Testis (tissue), 3 donors: ENCODE measurements around the gene GLRX3. TPM values are rescaled to one million over a fixed set of nuclear protein-coding genes. Genes with fewer than 3 reads are reported as not detected.

Source experiments
- DNase-seq: peaks from one replicate; pipeline ENCODE4 v3.0.0-alpha.2; 2019
- H3K27ac ChIP-seq, 2 donors: fragments of 200-600 bp; sonication (generic); one replicate each; pipeline ENCODE4 v1.5.1; 2019
- H3K27me3 ChIP-seq: fragments of 200-600 bp; sonication (generic); one replicate; pipeline ENCODE4 v1.5.1; 2019
- H3K36me3 ChIP-seq: fragments of 200-600 bp; sonication (generic); one replicate; pipeline ENCODE4 v1.5.1; 2017; ENCODE audit warnings: low read depth; ENCODE audit errors: missing control alignments
- H3K4me1 ChIP-seq: fragments of 200-600 bp; sonication (generic); one replicate; pipeline ENCODE4 v1.5.1; 2019
- H3K4me3 ChIP-seq, 2 donors: fragments of 200-600 bp; sonication (generic); one replicate each; pipeline ENCODE4 v1.5.1; 2017 to 2019
- H3K9me3 ChIP-seq: fragments of 200-600 bp; sonication (generic); one replicate; pipeline ENCODE4 v1.5.1; 2017
- POLR2A ChIP-seq: fragments of 450-650 bp; IDR thresholded peaks from one replicate; pipeline ENCODE4 v1.6.1; 2017; ENCODE audit warnings: antibody characterized with exemption, mild to moderate bottlenecking, moderate library complexity
- whole genome bisulfite sequencing, 2 donors: methylation state at CpG; one replicate each; pipeline ENCODE4 v1.1.5; 2018; 5-methylcytosine and 5-hydroxymethylcytosine counted together
- intact Hi-C: fragments of 100-400 bp; cut with DNase I; formaldehyde crosslinking; loops from one replicate; pipeline ENCODE4 v1.15.1; 2023; ENCODE audit warnings: low total_unique reads
- polyA plus RNA-seq: library from polyadenylated mRNA; stranded (reverse); fragments of 350-450 nt; fragmentation: Illumina TruSeq; extraction: RNeasy Lipid Tissue Mini Kit (QIAGEN cat#74804); gene quantifications from one replicate; pipeline ENCODE4 v1.2.3, GENCODE V29; 2014; ENCODE audit warnings: low read depth, low replicate concordance; ENCODE audit not compliant: insufficient read depth
- total RNA-seq, 2 donors: library from RNA; depleted of rRNA; stranded (reverse); fragments of >200 nt; gene quantifications; one replicate each; pipeline ENCODE4 v1.2.3, GENCODE V29; 2016
- TF ChIP-seq, protein P1 (sequence below), 3 experiments: fragments of 450-650 bp in 2 of 3; fragments of 200-600 bp in 1 of 3; sonication (generic) in 1 of 3; IDR thresholded peaks; one replicate each; pipeline ENCODE4 v1.5.1; 2016 to 2019; ENCODE audit warnings: antibody characterized with exemption in 3 of 3, mild to moderate bottlenecking in 2 of 3, moderate library complexity in 1 of 3

Gene GLRX3
- total and polyA plus RNA-seq, 3 donors from 2014 or later, result 60.8 to 141 (median 63.5) TPM

DNA sequence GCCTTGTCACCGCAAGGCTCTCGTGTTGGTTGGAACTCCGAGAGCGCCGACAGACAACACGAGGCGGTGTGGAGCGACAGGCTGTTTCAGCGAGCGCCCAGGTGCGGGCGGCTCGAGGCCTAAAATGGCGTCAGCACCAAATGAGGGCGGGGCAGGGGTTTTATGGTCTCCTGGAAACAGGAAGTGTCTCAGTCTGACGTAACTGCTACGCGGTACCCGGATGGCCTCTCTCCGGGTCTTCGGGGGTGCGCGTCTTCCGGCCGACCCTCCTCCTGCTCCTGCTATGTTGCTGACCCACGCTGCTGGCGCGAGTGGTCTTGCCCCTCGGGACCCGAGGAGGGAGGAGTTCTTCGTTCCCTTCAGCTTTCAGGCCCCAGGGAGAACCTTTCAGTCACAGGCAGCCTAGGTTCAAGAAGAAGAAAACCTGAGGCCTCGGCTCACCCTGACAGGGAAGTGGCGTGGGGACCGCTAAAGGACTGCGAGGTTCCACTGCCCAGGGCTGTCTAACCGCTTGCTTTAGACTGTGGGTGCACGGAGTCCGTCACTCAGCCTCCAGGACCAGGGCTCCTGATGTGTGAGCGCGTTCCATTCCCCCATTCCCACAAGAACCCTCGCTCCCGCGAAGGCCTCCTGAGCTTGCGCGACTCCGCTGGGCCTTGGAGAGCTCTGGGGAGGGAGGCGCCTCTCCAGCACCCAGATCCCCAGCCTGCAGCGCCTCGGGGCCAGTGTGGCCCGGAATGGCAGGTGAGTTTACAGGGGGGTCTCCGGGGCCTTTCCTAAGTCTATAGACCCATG is 77.3 kb downstream of the GLRX3 start:
- no peaks in the 10 kb centered on the region for H3K27me3 ChIP-seq
- H3K4me3 ChIP-seq, result peak overlapping the region; percentile 42 to 56
- peak overlapping the region in 1 of 2 donors; percentile 5 for H3K27ac ChIP-seq
- DNase-seq, result peak; percentile 82
- 80% methylated on average over 8 to 51 of the region's 51 CpGs for WGBS, 2 donors
- H3K4me1 ChIP-seq, result no peaks in the 10 kb centered on the region
- H3K36me3 ChIP-seq, result no peaks in the 10 kb centered on the region
- H3K9me3 ChIP-seq, result no peaks in the 10 kb centered on the region
- no peak for TF ChIP-seq POLR2A
- TF ChIP-seq, protein P1, sequence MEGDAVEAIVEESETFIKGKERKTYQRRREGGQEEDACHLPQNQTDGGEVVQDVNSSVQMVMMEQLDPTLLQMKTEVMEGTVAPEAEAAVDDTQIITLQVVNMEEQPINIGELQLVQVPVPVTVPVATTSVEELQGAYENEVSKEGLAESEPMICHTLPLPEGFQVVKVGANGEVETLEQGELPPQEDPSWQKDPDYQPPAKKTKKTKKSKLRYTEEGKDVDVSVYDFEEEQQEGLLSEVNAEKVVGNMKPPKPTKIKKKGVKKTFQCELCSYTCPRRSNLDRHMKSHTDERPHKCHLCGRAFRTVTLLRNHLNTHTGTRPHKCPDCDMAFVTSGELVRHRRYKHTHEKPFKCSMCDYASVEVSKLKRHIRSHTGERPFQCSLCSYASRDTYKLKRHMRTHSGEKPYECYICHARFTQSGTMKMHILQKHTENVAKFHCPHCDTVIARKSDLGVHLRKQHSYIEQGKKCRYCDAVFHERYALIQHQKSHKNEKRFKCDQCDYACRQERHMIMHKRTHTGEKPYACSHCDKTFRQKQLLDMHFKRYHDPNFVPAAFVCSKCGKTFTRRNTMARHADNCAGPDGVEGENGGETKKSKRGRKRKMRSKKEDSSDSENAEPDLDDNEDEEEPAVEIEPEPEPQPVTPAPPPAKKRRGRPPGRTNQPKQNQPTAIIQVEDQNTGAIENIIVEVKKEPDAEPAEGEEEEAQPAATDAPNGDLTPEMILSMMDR (IDR thresholded peaks at IDR 0.05), result no peak
- intact Hi-C loops, result no loop called here

DNA sequence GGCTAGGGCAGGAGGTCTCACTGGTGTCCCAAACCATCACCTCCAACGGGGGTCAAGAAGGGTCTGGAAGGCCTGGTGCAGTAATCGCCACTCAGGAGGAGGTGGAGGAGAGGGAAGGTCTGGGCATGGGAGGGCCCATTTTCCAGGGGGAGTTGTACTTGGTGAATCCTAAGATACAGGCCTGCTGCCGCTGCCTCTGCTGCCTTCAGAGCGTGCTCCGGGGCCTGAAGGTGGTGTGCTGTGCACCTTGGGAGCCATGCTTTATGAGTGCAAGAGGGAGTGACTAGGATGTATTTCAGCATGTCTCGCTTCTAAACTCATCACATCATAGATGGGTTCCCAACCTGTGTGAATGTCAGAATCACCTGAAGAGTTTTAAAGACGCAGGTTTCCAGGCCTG is 78.2 kb downstream of the GLRX3 start:
- Histone ChIP-seq H3K9me3 (no peaks in the 10 kb centered on the region), H3K27ac (no peak overlapping the region), H3K4me1 (no peaks in the 10 kb centered on the region), H3K36me3 (no peaks in the 10 kb centered on the region), H3K27me3 (no peaks in the 10 kb centered on the region), H3K4me3 (peak overlapping the region in 1 of 2 donors; percentile 56)
- TF ChIP-seq POLR2A, result no peak
- intact Hi-C loops, result no loop called here
- DNase-seq, result no peak
- 84 to 85% methylated on average over 7 of the region's 7 CpGs for WGBS, 2 donors

DNA sequence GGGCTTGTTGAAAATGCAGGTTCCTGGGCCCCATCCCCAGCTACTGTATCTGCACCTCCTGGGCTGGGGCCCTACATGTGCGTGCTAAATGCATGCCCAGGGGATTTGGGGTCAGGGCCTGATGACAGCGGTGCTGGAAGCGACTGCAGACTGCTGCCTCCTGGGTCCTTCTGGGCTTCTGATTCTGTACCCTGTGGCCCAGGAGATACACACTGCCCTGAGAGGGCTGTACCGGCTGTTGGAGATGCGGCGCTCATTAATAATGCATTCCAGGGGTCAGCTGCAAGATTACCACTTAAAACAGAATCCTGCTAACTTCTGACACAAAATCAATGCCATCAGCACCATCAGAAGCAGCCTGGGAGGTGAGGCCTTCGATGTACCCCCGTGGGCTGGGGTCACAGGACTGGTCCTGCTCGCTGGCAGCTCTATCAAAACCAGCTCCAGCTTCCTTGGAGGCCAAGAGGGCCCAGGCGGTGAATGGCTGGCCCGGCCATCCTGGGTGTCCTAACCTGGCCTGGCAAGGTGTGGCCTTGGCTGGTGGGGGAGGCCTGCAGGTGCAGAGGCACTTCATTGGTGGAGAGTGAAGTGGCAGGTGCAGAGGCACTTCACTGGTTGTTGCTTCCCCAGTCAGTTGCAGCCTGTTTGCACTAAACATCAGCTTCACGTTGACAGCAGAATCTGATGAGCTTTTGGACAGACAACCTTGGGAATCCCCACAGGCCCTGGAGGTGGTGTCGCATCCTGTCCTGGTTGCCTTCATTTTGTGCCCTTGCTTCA is 79.2 kb downstream of the GLRX3 start:
- WGBS, 2 donors, result 78 to 87% methylated on average over 10 to 13 of the region's 13 CpGs
- Histone ChIP-seq H3K4me3 (no peak overlapping the region), H3K9me3 (no peaks in the 10 kb centered on the region), H3K27ac (no peak overlapping the region), H3K4me1 (no peaks in the 10 kb centered on the region), H3K36me3 (no peaks in the 10 kb centered on the region), H3K27me3 (no peaks in the 10 kb centered on the region)
- intact Hi-C loops, result no loop called here
- no peak for DNase-seq
- TF ChIP-seq POLR2A, result no peak
- TF ChIP-seq, protein P1 (IDR thresholded peaks at IDR 0.05), result no peak

DNA sequence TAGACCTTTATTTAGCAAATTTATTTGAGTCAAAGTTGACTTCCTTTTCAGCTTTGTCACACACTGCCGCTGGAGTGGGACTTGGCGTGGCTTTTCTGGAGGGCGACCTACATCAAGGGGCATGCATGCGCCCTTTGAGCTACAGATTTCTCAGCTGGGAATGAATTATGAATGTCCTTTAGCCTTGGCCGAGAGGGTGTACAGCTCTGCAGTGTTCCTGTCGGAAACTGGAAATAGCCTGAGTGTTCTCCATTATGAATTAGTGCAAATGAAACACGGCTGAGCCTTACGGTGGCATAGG is 79.7 kb downstream of the GLRX3 start:
- TF ChIP-seq, protein P1 (IDR thresholded peaks at IDR 0.05), result no peak
- TF ChIP-seq POLR2A, result no peak
- DNase-seq, result no peak
- H3K9me3 ChIP-seq, result no peaks in the 10 kb centered on the region
- 68 to 75% methylated on average over 8 of the region's 8 CpGs for WGBS, 2 donors
- no peak overlapping the region for H3K27ac ChIP-seq
- H3K4me3 ChIP-seq, result no peak overlapping the region
- H3K27me3 ChIP-seq, result no peaks in the 10 kb centered on the region
- H3K36me3 ChIP-seq, result no peaks in the 10 kb centered on the region
- no peaks in the 10 kb centered on the region for H3K4me1 ChIP-seq
- intact Hi-C loops, result no loop called here

DNA sequence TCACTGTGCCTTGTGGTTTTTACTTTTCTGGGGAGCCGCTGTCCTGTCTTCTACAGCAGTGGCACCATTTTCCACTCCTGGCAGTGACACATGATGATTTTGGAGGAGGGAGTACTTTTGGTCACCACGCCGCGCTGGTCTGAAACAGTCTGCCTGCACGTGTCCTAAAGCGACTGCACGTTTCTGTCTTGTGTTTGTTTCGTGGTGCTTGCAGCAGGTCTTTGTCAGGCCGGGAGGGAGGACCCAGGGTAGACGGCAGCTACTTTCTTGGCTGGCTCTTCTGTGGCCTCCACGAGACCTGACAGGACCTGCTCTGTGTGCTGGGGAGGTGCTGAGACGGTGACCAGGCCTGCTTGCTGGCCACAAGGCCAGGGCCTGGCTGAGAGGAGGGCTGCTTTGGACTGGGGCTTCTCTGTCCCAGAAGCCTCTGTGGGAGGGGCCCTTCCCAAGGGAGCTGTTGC is 82.0 kb downstream of the GLRX3 start:
- Histone ChIP-seq H3K36me3 (no peaks in the 10 kb centered on the region), H3K4me3 (no peak overlapping the region), H3K27me3 (no peaks in the 10 kb centered on the region), H3K9me3 (no peaks in the 10 kb centered on the region), H3K4me1 (no peaks in the 10 kb centered on the region), H3K27ac (no peak overlapping the region)
- 84 to 98% methylated on average over 9 to 12 of the region's 12 CpGs for WGBS, 2 donors
- TF ChIP-seq POLR2A, result no peak
- TF ChIP-seq, protein P1 (IDR thresholded peaks at IDR 0.05), result no peak
- intact Hi-C loops, result no loop called here
- DNase-seq, result no peak
